Colonic mucosa (tissue), 4 donors: ENCODE results near the gene HSPA1A. TPM values are rescaled to one million over a fixed set of nuclear protein-coding genes. Genes with fewer than 3 reads are reported as not detected.

ENCODE experiments used
- DNase-seq: peaks from one replicate; pipeline ENCODE4 v3.0.0-alpha.2; 2020
- H3K27ac ChIP-seq: fragments of 200-600 bp; one replicate; pipeline ENCODE4 v1.8.0; 2021
- H3K27me3 ChIP-seq: fragments of 200-600 bp; one replicate; pipeline ENCODE4 v1.8.0; 2021
- H3K36me3 ChIP-seq: fragments of 200-600 bp; one replicate; pipeline ENCODE4 v1.8.0; 2021
- H3K4me1 ChIP-seq: fragments of 200-600 bp; one replicate; pipeline ENCODE4 v1.8.0; 2021; ENCODE audit warnings: mild to moderate bottlenecking
- H3K4me3 ChIP-seq: fragments of 200-600 bp; one replicate; pipeline ENCODE4 v1.8.0; 2021
- H3K9ac ChIP-seq, 2 donors: one replicate each; pipeline ENCODE4 v1.7.0; 2013; ENCODE audit warnings: control low read depth in 2 of 2, low read depth in 2 of 2, low read length in 2 of 2
- H3K9me3 ChIP-seq: fragments of 200-600 bp; one replicate; pipeline ENCODE4 v1.8.0; 2021
- intact Hi-C: fragments of 100-400 bp; cut with DNase I; formaldehyde crosslinking; loops from one replicate; pipeline ENCODE4 v1.14.1; 2022
- total RNA-seq, 2 donors: library from RNA; stranded (reverse); fragmentation: NEBNext Ultra II Directional in 1 of 2; extraction: Animal tissue kit (Norgen Biotek cat#: 25700) in 1 of 2; gene quantifications; one replicate each; pipeline ENCODE4 v1.2.1, GENCODE V29; 2021
- TF ChIP-seq, protein P1 (sequence below): fragments of 200-600 bp; IDR thresholded peaks from one replicate; pipeline ENCODE4 v1.8.0; 2022; ENCODE audit warnings: antibody characterized with exemption, mild to moderate bottlenecking
- donor health status: healthy.
- donor health status: DM: no; HTN: no; CAD: no.
- donor health status: DM: no; HTN: no; CAD: no.

Gene HSPA1A
- total RNA-seq, result 100 to 1,000 TPM; 248 to 397 TPM

DNA sequence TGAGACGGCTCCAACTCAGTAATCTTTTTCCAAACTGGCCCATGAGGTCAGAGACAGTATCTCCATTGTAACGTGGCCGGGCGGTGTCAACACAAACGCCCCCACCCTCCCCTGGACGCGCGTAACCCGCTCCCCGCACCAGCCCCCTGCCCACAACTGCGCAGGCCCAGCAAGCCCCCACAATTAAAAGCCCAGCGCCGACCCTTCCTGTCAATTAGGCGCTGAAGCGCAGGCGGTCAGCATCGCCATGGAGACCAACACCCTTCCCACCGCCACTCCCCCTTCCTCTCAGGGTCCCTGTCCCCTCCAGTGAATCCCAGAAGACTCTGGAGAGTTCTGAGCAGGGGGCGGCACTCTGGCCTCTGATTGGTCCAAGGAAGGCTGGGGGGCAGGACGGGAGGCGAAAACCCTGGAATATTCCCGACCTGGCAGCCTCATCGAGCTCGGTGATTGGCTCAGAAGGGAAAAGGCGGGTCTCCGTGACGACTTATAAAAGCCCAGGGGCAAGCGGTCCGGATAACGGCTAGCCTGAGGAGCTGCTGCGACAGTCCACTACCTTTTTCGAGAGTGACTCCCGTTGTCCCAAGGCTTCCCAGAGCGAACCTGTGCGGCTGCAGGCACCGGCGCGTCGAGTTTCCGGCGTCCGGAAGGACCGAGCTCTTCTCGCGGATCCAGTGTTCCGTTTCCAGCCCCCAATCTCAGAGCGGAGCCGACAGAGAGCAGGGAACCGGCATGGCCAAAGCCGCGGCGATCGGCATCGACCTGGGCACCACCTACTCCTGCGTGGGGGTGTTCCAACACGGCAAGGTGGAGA lies at the start of gene HSPA1A, which contains the start of gene HSPA1L:
HSPA1A (plus strand) TSS at position 519 of the 814 bp plus-strand sequence; CDS start at position 733, 214 bp downstream.
HSPA1L (minus strand) TSS at position 259 of the 814 bp plus-strand sequence. CDS start 3,311 bp downstream, outside the sequence.
- Histone ChIP-seq H3K27ac (peak within 1 kb of the TSS; percentile 100), H3K4me3 (peak within 1 kb of the TSS; percentile 47), H3K9ac (peak within 1 kb of the TSS; percentile 83 to 88), H3K9me3 (no peaks in the 10 kb centered on the region), H3K36me3 (no peaks in the 10 kb centered on the region), H3K27me3 (no peaks in the 10 kb centered on the region), H3K4me1 (peaks cover 7% of the 10 kb centered on the region)
- DNase-seq, result peak; percentile 97
- intact Hi-C loops, result no loop called here
- TF ChIP-seq, protein P1, sequence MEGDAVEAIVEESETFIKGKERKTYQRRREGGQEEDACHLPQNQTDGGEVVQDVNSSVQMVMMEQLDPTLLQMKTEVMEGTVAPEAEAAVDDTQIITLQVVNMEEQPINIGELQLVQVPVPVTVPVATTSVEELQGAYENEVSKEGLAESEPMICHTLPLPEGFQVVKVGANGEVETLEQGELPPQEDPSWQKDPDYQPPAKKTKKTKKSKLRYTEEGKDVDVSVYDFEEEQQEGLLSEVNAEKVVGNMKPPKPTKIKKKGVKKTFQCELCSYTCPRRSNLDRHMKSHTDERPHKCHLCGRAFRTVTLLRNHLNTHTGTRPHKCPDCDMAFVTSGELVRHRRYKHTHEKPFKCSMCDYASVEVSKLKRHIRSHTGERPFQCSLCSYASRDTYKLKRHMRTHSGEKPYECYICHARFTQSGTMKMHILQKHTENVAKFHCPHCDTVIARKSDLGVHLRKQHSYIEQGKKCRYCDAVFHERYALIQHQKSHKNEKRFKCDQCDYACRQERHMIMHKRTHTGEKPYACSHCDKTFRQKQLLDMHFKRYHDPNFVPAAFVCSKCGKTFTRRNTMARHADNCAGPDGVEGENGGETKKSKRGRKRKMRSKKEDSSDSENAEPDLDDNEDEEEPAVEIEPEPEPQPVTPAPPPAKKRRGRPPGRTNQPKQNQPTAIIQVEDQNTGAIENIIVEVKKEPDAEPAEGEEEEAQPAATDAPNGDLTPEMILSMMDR, result no peak

DNA sequence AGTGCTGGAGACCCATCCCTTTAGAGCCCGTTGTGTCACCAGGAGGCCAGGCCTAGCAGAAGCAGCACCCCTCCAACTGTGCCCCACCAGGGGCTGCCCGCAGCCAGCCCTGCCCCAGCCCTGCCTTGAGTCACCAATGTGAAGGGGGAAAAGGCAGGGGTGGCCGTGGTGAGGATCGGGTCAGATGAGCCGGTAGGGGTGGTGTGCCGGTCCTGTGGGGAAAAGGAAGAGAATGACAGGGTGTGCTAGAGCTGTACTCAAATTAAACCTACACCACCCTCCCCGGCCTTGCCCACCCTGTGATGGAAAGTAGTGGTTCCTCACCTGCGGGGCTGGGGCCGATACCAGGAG lies 49.8 kb upstream of the HSPA1A start:
- Histone ChIP-seq H3K27ac (no peak overlapping the region), H3K4me1 (no peaks in the 10 kb centered on the region), H3K4me3 (no peak overlapping the region), H3K9me3 (no peaks in the 10 kb centered on the region), H3K36me3 (no peaks in the 10 kb centered on the region), H3K9ac (no peak overlapping the region), H3K27me3 (no peaks in the 10 kb centered on the region)
- TF ChIP-seq, protein P1, result no peak
- intact Hi-C loops, result loop anchor here (5.0 to 10.0 kb wide), 2 partner anchors 83 to 189 kb away; partner anchors contain the start of genes LY6G5C, NELFE and SKIC2
- DNase-seq, result no peak

DNA sequence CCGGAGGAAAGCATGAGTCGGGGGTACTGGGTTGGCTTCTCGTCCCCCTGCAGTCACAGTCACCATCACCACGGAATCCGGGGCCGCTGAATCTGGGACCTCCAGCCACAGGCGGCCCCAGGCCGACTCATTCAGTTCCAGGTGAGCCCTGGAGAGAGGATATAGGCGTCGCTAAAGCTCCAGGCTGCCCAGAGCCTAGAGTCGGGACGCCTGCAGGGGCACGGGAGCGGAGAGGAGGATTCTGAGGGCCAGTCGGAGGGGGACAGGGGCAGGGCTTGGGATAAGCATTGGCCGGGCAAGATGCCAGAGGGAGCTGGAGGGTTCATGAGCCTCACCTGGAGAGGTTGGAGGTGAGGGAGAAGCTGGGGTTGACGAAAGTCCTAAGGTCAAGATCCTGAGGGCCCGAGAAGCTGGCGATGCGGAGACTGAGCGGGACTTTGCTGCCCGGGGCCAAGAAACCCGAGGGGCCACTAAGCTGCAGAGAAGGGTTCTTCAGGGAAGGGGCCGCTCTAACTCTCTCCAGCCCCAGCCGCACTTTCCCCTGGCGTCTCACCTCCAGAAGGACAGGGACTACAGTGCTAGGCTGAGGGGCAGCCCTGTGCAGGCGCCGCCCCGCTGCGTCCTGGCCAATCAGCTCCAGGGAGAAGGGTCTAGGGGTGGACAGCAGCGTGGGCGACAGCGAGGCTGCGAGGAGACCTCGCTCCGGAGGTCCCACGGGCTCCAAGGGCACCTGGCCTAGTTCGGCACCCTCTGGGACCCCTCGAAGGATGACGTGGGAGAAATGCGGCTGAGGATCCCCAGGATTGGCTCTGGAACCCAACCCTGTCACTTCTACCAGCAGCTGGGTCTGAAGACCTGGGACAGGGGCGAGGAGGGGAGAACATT lies 49.2 kb upstream of the HSPA1A start:
- H3K9ac ChIP-seq, result peak overlapping the region in 1 of 2 donors; percentile 43
- peak overlapping the region; percentile 15 for H3K4me3 ChIP-seq
- TF ChIP-seq, protein P1, result no peak
- intact Hi-C loops, result loop anchor here (5.0 to 10.0 kb wide), 2 partner anchors 84 to 189 kb away; partner anchors contain the start of genes LY6G5C, NELFE and SKIC2
- no peaks in the 10 kb centered on the region for H3K9me3 ChIP-seq
- H3K27ac ChIP-seq, result no peak overlapping the region
- peak; percentile 44 for DNase-seq
- no peaks in the 10 kb centered on the region for H3K4me1 ChIP-seq
- no peaks in the 10 kb centered on the region for H3K27me3 ChIP-seq
- H3K36me3 ChIP-seq, result no peaks in the 10 kb centered on the region

DNA sequence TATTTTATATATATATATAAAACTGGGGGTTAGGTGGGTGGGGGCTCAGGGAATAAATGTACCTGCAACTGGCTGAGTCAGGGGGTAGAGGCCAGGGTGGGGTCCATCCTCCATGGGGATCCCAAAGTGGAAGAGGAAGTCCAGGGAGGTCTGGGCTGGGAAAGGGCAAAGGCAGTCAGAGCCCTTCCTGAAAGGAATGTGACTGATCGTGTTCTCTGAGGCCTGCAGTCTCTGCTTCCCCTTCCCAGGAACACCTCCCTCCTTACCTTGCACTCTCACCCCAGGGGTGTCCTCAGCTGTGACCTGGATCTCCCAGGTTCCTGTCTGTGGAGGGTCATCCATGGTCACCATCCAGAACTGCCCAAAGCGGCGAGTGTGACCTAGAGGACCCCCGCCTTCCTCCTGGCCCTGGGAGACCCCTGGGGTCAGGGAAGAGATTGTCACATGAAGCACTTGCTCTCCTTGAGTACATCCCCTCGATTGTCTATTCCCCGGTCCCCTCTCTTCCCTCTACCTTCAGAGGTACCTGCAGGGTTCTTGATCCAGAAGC lies 48.2 kb upstream of the HSPA1A start:
- DNase-seq, result no peak
- H3K9ac ChIP-seq, result no peak overlapping the region
- intact Hi-C loops, result loop anchor here (5.0 to 10.0 kb wide), 2 partner anchors 85 to 188 kb away; partner anchors contain the start of genes LY6G5C, NELFE and SKIC2
- TF ChIP-seq, protein P1, result no peak
- H3K27ac ChIP-seq, result no peak overlapping the region
- H3K9me3 ChIP-seq, result no peaks in the 10 kb centered on the region
- H3K4me3 ChIP-seq, result no peak overlapping the region
- no peaks in the 10 kb centered on the region for H3K4me1 ChIP-seq
- H3K36me3 ChIP-seq, result no peaks in the 10 kb centered on the region
- no peaks in the 10 kb centered on the region for H3K27me3 ChIP-seq
